GM12892 (cell line): ENCODE data around the gene SUSD3.

Source experiments
- POLR2A ChIP-seq: IDR thresholded peaks from 2 replicates; pipeline ENCODE4 v1.6.1; 2011; ENCODE audit warnings: low read depth, low read length, control low read depth
- POLR2AphosphoS5 ChIP-seq: IDR thresholded peaks from 2 replicates; pipeline ENCODE4 v1.6.1; 2011; ENCODE audit warnings: low read depth, low read length, control low read depth
- TAF1 ChIP-seq: IDR thresholded peaks from 2 replicates; pipeline ENCODE4 v1.6.1; 2011; ENCODE audit warnings: low read depth, mild to moderate bottlenecking, control low read depth, low read length, borderline replicate concordance

DNA sequence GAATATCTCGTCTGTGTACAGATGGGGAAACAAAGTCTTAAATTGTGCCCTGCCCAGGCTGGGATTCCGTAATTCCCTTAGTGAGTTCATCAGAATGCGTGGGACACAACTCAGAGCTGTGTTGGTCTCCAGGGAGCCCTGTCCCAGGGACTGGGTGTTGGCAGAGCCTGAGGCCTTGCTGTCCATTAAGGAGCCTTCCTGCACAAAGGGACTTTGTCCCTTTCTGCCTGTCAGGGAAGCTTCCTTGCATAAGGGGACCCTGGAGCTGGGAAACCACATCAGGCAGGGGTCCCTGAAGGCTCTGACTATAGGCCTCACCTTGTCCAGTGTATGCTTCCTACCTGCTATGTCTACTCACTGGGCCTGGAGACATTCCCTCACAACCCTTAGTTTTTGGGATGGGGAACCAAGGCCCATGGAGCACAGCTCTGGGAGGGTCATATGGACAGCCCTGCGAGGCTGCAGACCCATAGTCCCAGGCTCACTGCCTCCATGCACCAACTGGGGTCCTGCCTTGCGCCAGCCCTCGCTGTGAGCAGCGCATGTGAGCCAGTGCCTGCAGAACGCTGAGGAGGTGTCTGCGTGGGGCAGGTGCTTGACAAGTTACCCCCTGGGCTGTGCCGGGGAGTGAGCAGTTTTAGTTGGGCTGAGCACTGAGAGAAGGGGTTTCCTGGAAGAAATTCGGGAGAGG is 39.2 kb downstream of the SUSD3 start:
- TF ChIP-seq POLR2A: no peak
- TF ChIP-seq POLR2AphosphoS5: no peak
- no peak for TF ChIP-seq TAF1
